Muscle layer of colon (tissue), 2 donors: ENCODE results near the gene POLR2E.

ENCODE experiments used
- H3K27ac ChIP-seq: one replicate; pipeline ENCODE4 v1.7.0; 2013; ENCODE audit warnings: low read depth, mild to moderate bottlenecking, low read length, moderate library complexity
- H3K27me3 ChIP-seq, 2 donors: one replicate each; pipeline ENCODE4 v1.7.0; 2013; ENCODE audit warnings: low read length in 2 of 2, mild to moderate bottlenecking in 2 of 2; ENCODE audit not compliant: insufficient read depth in 2 of 2, control insufficient read depth in 1 of 2
- H3K36me3 ChIP-seq: one replicate; pipeline ENCODE4 v1.7.0; 2013; ENCODE audit warnings: mild to moderate bottlenecking, low read length; ENCODE audit not compliant: insufficient read depth
- H3K4me1 ChIP-seq: one replicate; pipeline ENCODE4 v1.7.0; 2013; ENCODE audit warnings: mild to moderate bottlenecking, low read length; ENCODE audit not compliant: insufficient read depth
- H3K4me3 ChIP-seq, 2 donors: one replicate each; pipeline ENCODE4 v1.7.0; 2013; ENCODE audit warnings: low read length in 2 of 2, low read depth in 1 of 2, mild to moderate bottlenecking in 1 of 2, moderate library complexity in 1 of 2
- H3K9ac ChIP-seq: one replicate; pipeline ENCODE4 v1.7.0; 2013; ENCODE audit warnings: low read length
- H3K9me3 ChIP-seq: one replicate; pipeline ENCODE4 v1.7.0; 2013; ENCODE audit warnings: mild to moderate bottlenecking, low read length
- donor health status: abdominal sarcoma.
- donor health status: Adenocarcinoma of cecum.

POLR2E gene

GRCh38 chr19:1094978-1095701 is at the start of gene POLR2E:
TSS of gene POLR2E (minus strand) at chr19:1095375. CDS start at chr19:1095315, 60 bp downstream.
- Histone ChIP-seq H3K4me3 (peak within 1 kb of the TSS; percentile 88 to 92), H3K36me3 (peaks cover 8% of the 10 kb centered on the region), H3K9ac (peak within 1 kb of the TSS; percentile 86), H3K27ac (peak within 1 kb of the TSS; percentile 61), H3K27me3 (no peaks in the 10 kb centered on the region), H3K9me3 (no peaks in the 10 kb centered on the region), H3K4me1 (peaks cover 22% of the 10 kb centered on the region)

DNA sequence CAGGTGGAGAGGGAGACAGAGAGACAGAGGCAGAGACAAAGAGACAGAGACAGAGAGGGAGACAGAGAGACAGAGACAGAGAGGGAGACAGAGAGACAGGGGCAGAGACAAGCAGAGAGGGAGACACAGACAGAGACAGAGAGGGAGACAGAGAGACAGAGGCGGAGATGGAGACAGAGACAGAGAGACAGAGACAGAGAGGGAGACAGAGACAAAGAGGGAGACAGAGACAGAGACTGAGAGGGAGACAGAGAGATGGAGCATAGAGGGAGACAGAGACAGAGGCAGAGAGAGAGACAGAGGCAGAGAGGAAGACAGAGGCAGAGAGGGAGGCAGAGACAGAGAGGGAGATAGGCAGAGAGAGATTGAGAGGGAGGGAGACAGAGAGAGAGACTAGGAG is 49.6 kb upstream of the POLR2E start:
- no peak overlapping the region for H3K9ac ChIP-seq
- no peaks in the 10 kb centered on the region for H3K27me3 ChIP-seq
- H3K4me3 ChIP-seq = no peak overlapping the region
- H3K9me3 ChIP-seq = no peaks in the 10 kb centered on the region
- no peak overlapping the region for H3K27ac ChIP-seq
- peaks cover 5% of the 10 kb centered on the region for H3K36me3 ChIP-seq
- no peaks in the 10 kb centered on the region for H3K4me1 ChIP-seq

- H3K9ac ChIP-seq = no peak overlapping the region
- H3K4me1 ChIP-seq = no peaks in the 10 kb centered on the region
- H3K36me3 ChIP-seq = peaks cover 5% of the 10 kb centered on the region
- H3K27me3 ChIP-seq = no peaks in the 10 kb centered on the region
- H3K4me3 ChIP-seq = no peak overlapping the region
- H3K27ac ChIP-seq = no peak overlapping the region
- no peaks in the 10 kb centered on the region for H3K9me3 ChIP-seq
Observed at GRCh38 chr19:1143828-1144399, 48.7 kb upstream of the POLR2E start.

DNA sequence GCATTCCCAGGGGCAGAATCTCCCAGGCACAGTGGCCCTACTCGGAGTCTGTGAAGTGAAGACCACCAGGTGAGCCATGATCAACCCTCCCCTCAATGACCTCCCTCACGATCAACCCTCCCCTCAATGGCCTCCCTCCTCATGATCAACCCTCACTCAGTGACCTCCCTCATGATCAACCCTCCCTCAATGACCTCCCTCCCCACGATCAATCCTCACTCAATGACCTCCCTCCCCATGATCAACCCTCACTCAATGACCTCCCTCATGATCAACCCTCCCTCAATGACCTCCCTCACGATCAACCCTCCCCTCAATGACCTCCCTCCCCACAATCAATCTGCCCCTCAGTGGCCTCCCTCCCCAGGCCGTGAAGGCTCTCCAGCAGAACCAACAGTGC is 46.8 kb upstream of the POLR2E start:
- Histone ChIP-seq H3K27ac (no peak overlapping the region), H3K9me3 (no peaks in the 10 kb centered on the region), H3K9ac (no peak overlapping the region), H3K36me3 (peaks cover 5% of the 10 kb centered on the region), H3K27me3 (no peaks in the 10 kb centered on the region), H3K4me3 (no peak overlapping the region), H3K4me1 (no peaks in the 10 kb centered on the region)

- H3K36me3 ChIP-seq = peaks cover 5% of the 10 kb centered on the region
- no peak overlapping the region for H3K27ac ChIP-seq
- H3K4me1 ChIP-seq = peaks cover 7% of the 10 kb centered on the region
- H3K27me3 ChIP-seq = no peaks in the 10 kb centered on the region
- no peak overlapping the region for H3K9ac ChIP-seq
- H3K9me3 ChIP-seq = no peaks in the 10 kb centered on the region
- no peak overlapping the region for H3K4me3 ChIP-seq
Observed at GRCh38 chr19:1140272-1141027, 45.3 kb upstream of the POLR2E start.

DNA sequence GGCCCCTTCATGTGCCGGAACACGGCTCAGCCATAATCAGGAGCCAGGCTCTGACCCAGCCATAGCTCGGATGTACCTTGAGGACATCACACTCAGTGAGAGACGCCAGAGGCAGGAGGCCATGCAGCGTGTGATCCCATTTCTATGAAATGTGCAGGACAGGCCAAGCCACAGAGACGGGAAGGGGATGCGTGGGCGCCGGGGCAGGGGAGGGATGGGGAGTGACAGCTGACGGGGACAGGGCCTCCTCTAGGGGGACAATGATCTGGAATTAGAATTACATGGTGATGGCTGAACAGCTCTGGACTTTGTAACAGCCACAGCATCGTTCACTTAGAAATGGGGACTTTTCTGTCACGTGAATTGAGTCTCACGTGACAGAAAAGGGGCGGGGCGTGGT is 44.0 kb upstream of the POLR2E start:
- Histone ChIP-seq H3K9ac (no peak overlapping the region), H3K36me3 (peaks cover 5% of the 10 kb centered on the region), H3K27ac (no peak overlapping the region), H3K4me3 (no peak overlapping the region), H3K4me1 (peaks cover 8% of the 10 kb centered on the region), H3K27me3 (no peaks in the 10 kb centered on the region), H3K9me3 (no peaks in the 10 kb centered on the region)

- Histone ChIP-seq H3K9ac (no peak overlapping the region), H3K4me3 (no peak overlapping the region), H3K9me3 (no peaks in the 10 kb centered on the region), H3K36me3 (peaks cover 4% of the 10 kb centered on the region), H3K27ac (no peak overlapping the region), H3K4me1 (peaks cover 10% of the 10 kb centered on the region), H3K27me3 (no peaks in the 10 kb centered on the region)
Observed at GRCh38 chr19:1138121-1138520, 42.9 kb upstream of the POLR2E start.

DNA sequence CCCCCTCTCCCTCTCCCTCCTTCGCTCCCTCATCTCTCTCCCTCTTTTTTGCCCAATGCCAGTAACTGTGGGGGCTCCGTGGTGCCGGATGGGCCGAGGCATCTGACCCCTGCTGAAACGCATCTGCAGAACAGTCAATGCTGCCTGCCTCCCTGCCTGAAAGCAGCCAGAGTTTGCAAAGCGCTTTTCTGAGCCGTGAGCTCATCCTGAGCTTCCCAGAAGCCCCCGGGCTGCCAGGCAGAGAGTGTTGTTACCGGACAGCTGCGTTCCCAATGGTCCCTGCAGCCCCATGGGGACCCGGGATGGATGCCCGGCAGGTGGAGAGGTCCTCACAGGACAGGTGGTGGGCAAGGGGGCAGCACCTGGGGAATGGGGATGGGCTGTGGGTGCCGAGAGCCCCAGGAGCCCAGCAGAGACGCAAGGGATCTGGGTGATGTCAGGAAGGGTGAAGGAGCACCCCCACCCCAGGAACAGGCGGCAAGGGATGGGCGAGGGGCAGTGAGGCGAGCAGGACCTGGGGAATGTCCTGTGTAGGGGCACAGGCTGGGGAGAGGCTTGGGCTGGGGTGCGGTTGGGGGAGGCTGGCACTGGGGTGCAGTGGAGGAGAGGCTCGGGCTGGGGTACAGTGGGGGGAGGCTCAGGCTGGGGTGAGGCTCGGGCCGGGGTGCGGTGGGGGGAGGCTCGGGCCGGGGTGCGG is 41.6 kb upstream of the POLR2E start:
- no peak overlapping the region for H3K4me3 ChIP-seq
- no peak overlapping the region for H3K9ac ChIP-seq
- no peaks in the 10 kb centered on the region for H3K27me3 ChIP-seq
- no peak overlapping the region for H3K27ac ChIP-seq
- H3K4me1 ChIP-seq = peaks cover 19% of the 10 kb centered on the region
- no peaks in the 10 kb centered on the region for H3K9me3 ChIP-seq
- no peaks in the 10 kb centered on the region for H3K36me3 ChIP-seq

- no peaks in the 10 kb centered on the region for H3K36me3 ChIP-seq
- H3K4me3 ChIP-seq = no peak overlapping the region
- H3K4me1 ChIP-seq = peaks cover 24% of the 10 kb centered on the region
- no peak overlapping the region for H3K9ac ChIP-seq
- no peak overlapping the region for H3K27ac ChIP-seq
- no peaks in the 10 kb centered on the region for H3K27me3 ChIP-seq
- no peaks in the 10 kb centered on the region for H3K9me3 ChIP-seq
Observed at GRCh38 chr19:1136201-1136600, 41.0 kb upstream of the POLR2E start.

DNA sequence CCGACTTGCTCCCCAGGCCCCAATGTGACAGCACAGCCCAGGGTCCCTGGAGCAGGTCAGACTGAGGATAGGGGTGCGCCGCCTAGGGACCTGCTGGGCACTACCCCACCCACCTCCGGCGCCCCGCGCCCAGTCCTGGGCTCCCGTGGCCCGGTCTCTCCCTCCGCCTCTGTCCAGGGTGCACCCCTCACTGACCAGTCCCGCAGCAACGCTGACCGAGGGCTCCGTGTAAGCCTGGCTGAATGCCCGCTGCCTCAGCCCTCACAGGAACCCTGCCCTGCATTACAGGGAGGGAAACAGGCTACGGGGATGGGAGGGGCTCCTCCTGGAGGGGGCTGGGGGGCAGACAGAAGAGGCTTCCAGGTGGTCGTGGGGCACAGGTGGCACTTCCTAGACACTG is 40.3 kb upstream of the POLR2E start:
- peak overlapping the region; percentile 44 for H3K27ac ChIP-seq
- H3K27me3 ChIP-seq = no peaks in the 10 kb centered on the region
- no peaks in the 10 kb centered on the region for H3K9me3 ChIP-seq
- H3K4me1 ChIP-seq = peaks cover 26% of the 10 kb centered on the region
- no peak overlapping the region for H3K9ac ChIP-seq
- H3K4me3 ChIP-seq = no peak overlapping the region
- H3K36me3 ChIP-seq = no peaks in the 10 kb centered on the region

DNA sequence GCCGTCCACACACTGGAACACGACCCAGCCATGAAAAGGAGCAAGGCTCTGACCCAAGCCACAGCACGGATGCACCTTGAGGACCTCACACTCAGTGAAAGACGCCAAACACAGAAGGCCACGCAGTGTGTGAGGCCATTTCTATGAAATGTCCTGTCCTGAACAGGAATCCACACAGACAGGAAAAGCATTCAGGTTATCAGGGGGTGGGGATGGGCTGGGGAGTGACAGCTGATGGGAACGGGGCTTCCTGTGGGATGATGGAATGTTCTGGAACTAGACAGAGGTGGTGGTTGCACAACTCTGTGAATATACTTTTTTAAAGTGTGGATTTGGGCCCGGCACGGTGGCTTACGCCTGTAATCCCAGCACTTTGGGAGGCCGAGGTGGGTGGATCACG is 39.3 kb upstream of the POLR2E start:
- no peaks in the 10 kb centered on the region for H3K36me3 ChIP-seq
- no peak overlapping the region for H3K4me3 ChIP-seq
- no peaks in the 10 kb centered on the region for H3K27me3 ChIP-seq
- H3K9me3 ChIP-seq = no peaks in the 10 kb centered on the region
- H3K4me1 ChIP-seq = peaks cover 26% of the 10 kb centered on the region
- no peak overlapping the region for H3K27ac ChIP-seq
- no peak overlapping the region for H3K9ac ChIP-seq
